Stimulated activated CD4-positive, alpha-beta T cell treated with anti-CD3 and anti-CD28 coated beads, Interleukin-4, amount 100 ng/mL, for 24 hours (primary cell): ENCODE data around the gene FGF10.

ENCODE experiments used
- DNase-seq: peaks from one replicate; pipeline ENCODE4 v3.0.0-alpha.2; 2020

FGF10 gene

DNA sequence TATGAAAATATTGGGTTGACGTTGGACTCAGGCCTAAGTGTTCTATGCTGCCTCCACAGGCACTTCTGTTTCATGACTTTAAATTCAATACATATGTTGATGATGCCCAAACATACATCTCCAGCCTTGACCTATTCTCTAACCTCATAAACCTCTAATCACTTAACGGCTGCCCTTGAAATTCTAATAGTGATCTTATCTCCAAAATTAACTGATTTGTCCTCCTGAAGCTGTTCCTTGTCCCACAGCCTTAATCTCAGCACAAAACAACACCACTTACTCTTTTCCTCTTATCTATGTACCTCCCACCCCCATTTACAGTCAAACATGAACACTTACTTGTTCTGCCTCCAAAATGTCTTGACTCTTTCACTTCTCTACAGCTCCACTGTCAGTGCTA lies 43.3 kb downstream of the FGF10 start:
- DNase-seq: no peak

GRCh38 chr5:44336708-44337107 lies 52.5 kb downstream of the FGF10 start:
- no peak for DNase-seq

DNA sequence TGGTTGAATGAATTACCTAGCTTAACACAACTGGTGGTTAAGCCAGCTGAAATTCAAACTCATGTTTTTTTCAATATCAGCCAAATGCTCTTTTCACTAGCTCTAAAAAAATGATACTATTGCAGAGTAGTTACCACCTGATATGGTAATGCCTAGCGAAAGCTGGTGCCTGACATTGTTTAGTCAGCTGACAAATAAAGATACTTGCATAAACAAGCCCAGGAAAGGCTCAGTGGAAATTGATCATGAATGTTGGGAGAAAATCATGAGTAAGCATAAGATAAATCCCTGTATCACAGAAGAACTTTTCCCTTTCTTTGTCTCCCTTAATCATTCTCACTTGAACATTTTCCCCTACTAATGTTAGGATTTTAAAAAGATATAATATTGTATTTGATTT lies 54.6 kb downstream of the FGF10 start:
- no peak for DNase-seq

DNA sequence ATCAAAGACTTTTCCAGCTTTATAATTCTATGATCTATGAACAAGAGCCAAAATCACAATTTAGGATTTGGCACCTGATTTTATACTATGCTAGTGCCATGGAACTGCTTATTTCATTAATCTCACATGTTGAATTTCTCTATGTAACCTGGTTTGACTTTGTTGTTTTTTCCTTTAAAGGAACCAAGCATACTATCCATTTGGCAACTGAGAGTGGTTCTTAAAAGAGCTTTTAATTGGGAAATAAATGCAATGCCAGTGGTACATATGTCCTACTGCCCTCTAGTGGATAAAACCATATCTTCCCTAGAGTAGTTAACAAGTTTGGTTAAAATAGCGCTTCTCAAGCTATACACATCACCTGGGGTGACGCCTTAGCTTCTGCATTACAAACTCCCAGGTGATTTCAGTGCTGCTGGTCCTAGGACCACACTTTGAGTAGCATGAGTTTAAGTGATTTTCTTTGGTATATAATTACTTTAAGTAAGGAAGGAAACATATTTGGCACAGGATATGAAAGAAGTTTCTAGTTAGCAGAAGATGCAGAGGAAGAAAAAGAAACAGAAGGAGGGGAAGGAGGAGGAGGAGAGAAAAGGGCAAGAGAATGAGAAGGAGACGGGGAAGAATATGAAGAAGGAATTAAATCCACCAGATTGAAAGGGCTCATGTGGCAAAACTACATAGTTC lies 56.8 kb downstream of the FGF10 start:
- no peak for DNase-seq

GRCh38 chr5:44331471-44332050 lies 57.7 kb downstream of the FGF10 start:
- no peak for DNase-seq

DNA sequence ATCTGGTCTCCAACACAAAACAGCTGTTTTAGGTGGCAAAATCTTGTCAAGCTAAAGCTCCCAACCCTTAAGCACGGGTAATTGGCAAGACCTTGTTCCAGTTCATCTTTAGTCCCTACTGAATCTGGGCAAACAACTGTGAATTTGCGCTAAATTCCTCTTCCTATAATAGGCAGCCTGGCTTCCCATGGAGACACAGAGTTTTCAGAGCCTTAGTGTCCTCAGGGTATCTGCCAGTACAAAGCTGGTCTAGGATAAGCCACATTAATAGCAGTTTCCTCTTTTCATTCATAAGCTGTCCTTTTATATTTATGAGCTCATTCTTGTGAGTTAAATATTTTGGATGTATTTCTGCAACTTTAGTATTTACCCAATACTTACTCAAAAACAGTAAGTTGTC lies 59.5 kb downstream of the FGF10 start:
- no peak for DNase-seq

DNA sequence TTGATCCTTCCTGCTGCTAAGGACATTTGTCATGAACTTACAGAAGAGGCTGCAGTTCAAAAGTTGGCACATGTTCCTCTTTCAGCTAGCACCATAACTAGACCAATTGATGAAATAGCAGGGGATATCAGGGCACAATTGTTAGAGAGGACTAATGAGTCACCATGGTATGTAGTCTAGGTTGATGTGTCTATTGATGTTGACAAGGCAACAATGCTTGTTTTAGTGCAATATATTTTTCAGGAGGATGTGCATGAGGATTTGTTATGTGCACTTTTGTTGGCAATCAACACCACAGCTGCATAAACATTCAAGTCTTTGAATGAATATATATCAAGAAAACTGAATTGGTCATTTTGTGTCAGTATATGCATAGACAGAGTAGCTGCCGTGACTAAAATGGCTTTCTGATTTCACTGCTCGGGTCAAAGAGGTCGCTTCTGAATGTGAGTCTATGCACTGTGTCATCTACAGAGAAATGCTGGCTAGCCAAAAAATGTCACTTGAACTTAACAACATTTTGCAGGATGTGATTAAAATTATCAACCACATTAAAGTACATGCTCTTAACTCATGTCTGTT lies 68.0 kb downstream of the FGF10 start:
- DNase-seq: no peak

DNA sequence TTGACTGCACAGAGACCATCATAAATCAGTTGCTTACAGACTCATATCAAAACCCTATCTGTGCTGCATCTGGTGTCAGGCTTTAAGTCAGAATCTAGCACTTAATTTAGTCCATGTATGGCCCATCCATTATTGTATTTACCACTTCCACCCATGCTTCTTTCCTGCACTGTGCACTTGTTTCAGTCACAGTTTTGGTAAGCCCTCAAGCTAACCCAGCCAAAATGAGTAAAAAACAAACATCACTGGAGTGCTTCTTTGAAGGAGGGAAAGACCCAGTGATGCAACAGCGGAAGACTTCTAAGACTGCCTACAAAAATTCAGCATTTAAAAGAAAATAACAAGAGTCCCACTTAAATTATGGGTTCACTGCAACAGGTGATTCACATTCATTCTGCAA lies 69.0 kb downstream of the FGF10 start:
- DNase-seq: no peak

DNA sequence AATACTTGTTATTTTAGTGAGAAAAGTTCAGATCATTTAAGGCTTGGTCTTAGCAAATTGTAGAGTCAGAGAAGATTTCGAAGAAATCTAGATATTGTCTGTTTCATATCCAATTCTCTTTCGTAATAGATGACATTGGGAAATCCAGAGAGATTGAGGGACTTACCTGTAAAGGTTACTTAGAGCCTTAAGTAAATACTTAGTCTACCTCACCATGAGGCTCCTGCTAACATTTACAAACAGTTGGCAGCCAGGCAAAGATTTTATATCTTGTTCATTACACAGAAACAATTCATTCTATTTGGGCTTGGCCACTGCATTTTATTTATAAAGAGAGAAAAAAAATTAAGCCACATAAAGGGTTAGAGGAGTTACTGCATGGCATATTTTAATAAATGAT lies 70.3 kb downstream of the FGF10 start:
- DNase-seq: no peak

GRCh38 chr5:44312374-44312773 lies 76.8 kb downstream of the FGF10 start:
- no peak for DNase-seq

GRCh38 chr5:44300551-44300950 lies 88.7 kb downstream of the FGF10 start:
- no peak for DNase-seq

- DNase-seq: no peak
Measured at GRCh38 chr5:44299394-44299793, 89.8 kb downstream of the FGF10 start.

GRCh38 chr5:44294516-44294915 lies 94.7 kb downstream of the FGF10 start:
- no peak for DNase-seq

GRCh38 chr5:44292736-44293135 lies 96.5 kb downstream of the FGF10 start:
- DNase-seq: no peak

- DNase-seq: no peak
Measured at GRCh38 chr5:44278469-44278868, 110.8 kb downstream of the FGF10 start.

DNA sequence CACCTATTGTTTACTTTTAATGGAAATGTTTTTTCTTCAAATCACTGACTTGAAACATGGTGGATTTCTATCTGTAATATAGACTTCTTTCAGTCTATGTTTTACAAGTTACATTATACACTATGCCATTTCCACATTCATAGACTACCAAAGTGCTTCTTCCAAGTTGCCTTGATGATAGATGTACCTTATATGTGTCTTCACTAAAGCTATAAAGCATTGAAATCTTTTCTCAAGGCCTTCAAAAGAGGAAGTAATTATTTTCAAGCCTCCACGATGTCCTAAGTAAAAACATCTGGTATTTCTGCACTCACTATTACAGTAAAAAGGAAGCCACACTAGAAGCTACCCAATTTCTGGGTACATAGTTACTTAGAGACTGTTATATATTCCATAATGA lies 113.3 kb downstream of the FGF10 start:
- no peak for DNase-seq

- no peak for DNase-seq
Measured at GRCh38 chr5:44275329-44275728, 113.9 kb downstream of the FGF10 start.

GRCh38 chr5:44267909-44268308 lies 121.3 kb downstream of the FGF10 start:
- no peak for DNase-seq

DNA sequence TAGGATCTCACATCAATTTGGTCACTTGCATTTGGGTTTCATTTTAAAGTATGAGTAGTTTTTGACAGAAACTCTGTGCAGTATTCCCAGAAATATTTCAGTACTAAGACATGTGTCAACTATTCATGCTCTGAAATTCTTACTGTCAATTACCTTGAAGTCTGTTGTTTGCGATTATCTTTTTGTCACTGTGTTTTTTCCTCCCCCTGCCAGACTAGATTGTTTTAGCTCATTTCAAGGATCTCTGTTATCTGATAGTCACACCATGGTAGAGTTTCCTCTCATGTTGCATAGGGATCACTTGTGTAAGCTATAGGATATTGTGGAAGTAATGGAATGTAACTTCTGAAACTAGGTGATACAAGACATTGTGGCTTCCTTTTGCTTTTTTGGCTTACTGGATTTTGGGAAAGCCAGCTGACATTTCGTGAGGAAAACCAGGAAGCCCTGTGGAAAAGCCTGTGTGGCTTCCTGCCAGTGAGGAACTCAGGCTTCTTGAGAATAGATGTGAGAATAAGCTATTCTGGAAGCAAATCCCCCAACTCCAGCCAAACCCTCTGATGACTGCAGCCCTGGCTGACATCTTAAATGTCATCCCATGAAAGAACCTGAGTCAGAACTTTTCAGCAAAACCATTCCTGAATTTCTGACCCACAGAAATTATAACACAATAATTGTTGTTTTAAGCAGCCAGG lies 122.2 kb downstream of the FGF10 start:
- DNase-seq: no peak

- DNase-seq: no peak
Measured at GRCh38 chr5:44265713-44266112, 123.5 kb downstream of the FGF10 start.

- DNase-seq: no peak
Measured at GRCh38 chr5:44260793-44261192, 128.4 kb downstream of the FGF10 start.

- DNase-seq: no peak
Measured at GRCh38 chr5:44257653-44258365, 131.4 kb downstream of the FGF10 start.

- no peak for DNase-seq
Measured at GRCh38 chr5:44257221-44257620, 132.0 kb downstream of the FGF10 start.
